ENCODE measurements around the gene TMA7B. TPM values are rescaled to one million over a fixed set of nuclear protein-coding genes. Genes with fewer than 3 reads are reported as not detected.

The TMA7B gene
- total RNA-seq, 1 donor from 2014 or later = not detected

GRCh38 chr22:39965748-39966147 is 5.6 kb downstream of the TMA7B start:
- TF ChIP-seq, protein P1, sequence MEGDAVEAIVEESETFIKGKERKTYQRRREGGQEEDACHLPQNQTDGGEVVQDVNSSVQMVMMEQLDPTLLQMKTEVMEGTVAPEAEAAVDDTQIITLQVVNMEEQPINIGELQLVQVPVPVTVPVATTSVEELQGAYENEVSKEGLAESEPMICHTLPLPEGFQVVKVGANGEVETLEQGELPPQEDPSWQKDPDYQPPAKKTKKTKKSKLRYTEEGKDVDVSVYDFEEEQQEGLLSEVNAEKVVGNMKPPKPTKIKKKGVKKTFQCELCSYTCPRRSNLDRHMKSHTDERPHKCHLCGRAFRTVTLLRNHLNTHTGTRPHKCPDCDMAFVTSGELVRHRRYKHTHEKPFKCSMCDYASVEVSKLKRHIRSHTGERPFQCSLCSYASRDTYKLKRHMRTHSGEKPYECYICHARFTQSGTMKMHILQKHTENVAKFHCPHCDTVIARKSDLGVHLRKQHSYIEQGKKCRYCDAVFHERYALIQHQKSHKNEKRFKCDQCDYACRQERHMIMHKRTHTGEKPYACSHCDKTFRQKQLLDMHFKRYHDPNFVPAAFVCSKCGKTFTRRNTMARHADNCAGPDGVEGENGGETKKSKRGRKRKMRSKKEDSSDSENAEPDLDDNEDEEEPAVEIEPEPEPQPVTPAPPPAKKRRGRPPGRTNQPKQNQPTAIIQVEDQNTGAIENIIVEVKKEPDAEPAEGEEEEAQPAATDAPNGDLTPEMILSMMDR (conservative IDR thresholded peaks at IDR 0.05) = no peak
- H3K36me3 Mint-ChIP-seq (ENCODE audit: low read depth) = no peaks in the 10 kb centered on the region
- no peak overlapping the region for H3K27ac Mint-ChIP-seq (ENCODE audit: unreplicated experiment)
- no peak overlapping the region for H3K4me3 Mint-ChIP-seq
- H3K4me1 Mint-ChIP-seq = peaks cover 20% of the 10 kb centered on the region
- peaks cover 6% of the 10 kb centered on the region for H3K27me3 Mint-ChIP-seq (ENCODE audit: low read depth)
- DNase-seq (ENCODE audit: low read depth, low spot score) = no peak
- no peaks in the 10 kb centered on the region for H3K9me3 Mint-ChIP-seq

DNA sequence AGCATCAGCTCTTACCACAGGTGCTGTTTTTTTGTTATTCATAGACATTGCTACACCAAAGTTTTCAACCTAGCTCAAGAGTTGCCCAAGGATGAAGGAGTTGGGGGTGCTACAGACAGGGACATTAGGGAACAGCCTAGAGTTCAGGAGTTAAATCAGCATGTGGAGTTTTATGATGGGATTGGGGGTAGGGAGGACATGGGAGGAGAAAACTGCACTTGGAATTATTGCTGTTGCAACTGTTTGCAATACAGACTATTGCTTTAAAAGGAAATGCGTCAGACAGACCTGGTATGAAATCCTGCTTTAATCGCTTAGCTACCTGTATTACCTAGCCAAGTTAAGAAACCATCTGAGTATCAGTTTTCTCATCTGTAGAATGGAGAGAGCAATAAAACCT is 6.3 kb downstream of the TMA7B start:
- Mint-ChIP-seq H3K9me3 (no peaks in the 10 kb centered on the region), H3K4me3 (no peak overlapping the region), H3K36me3 (ENCODE audit: low read depth) (no peaks in the 10 kb centered on the region), H3K27ac (ENCODE audit: unreplicated experiment) (no peak overlapping the region), H3K27me3 (ENCODE audit: low read depth) (peaks cover 6% of the 10 kb centered on the region), H3K4me1 (peaks cover 20% of the 10 kb centered on the region)
- no peak for DNase-seq (ENCODE audit: low read depth, low spot score)
- TF ChIP-seq, protein P1 (conservative IDR thresholded peaks at IDR 0.05) = no peak

DNA sequence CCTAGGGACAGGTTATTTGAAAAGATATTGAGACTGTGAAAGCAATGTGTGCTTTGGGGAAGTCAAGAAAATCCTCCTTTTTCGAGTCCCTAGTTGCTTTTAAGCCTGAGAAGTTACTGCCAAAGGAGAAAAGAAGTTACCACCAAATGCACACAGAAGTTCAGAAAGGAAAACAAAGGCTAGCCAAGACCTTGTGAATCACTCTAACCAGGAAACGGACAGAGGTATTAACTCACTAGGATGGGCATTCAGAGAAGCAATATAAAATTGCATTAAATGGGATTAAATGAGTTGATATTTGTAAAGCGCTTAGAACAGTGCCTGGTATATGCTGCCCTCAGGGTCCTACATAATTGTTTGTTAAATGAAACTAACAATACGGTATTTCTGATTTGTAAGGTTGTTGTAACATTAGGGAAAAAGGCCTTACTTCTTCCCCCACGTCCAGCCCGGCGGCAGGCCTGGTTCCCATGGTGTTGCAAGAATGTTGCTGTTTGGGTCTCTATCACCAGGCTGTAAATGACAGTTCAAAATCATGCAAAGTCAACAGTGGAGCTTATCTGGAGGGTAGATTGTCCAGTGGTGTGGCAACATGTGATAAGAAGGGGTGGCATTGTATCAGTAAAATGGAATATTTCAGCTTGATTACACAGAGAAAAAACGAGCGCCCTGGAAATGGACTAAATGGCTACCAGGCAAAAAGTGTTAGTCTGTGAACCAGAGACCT is 7.1 kb downstream of the TMA7B start:
- Mint-ChIP-seq H3K27ac (ENCODE audit: unreplicated experiment) (no peak overlapping the region), H3K36me3 (ENCODE audit: low read depth) (no peaks in the 10 kb centered on the region), H3K9me3 (no peaks in the 10 kb centered on the region)

GRCh38 chr22:39967996-39968972 is 8.1 kb downstream of the TMA7B start:
- H3K9me3 Mint-ChIP-seq = no peaks in the 10 kb centered on the region
- H3K4me3 Mint-ChIP-seq = no peak overlapping the region
- H3K27me3 Mint-ChIP-seq (ENCODE audit: low read depth) = peaks cover 9% of the 10 kb centered on the region
- peaks cover 35% of the 10 kb centered on the region for H3K4me1 Mint-ChIP-seq
- H3K36me3 Mint-ChIP-seq (ENCODE audit: low read depth) = no peaks in the 10 kb centered on the region
- no peak for DNase-seq (ENCODE audit: low read depth, low spot score)
- TF ChIP-seq, protein P1 (conservative IDR thresholded peaks at IDR 0.05) = no peak
- peak overlapping the region; percentile 31 for H3K27ac Mint-ChIP-seq (ENCODE audit: unreplicated experiment)

More for the DNA sequence above, 7.1 kb downstream of the TMA7B start:
- Mint-ChIP-seq H3K4me3 (no peak overlapping the region), H3K27me3 (ENCODE audit: low read depth) (peaks cover 6% of the 10 kb centered on the region), H3K4me1 (peaks cover 24% of the 10 kb centered on the region)
- DNase-seq (ENCODE audit: low read depth, low spot score) = no peak
- TF ChIP-seq, protein P1 (conservative IDR thresholded peaks at IDR 0.05) = no peak

GRCh38 chr22:39970742-39971141 is 10.5 kb downstream of the TMA7B start:
- H3K36me3 Mint-ChIP-seq (ENCODE audit: low read depth) = no peaks in the 10 kb centered on the region
- H3K4me3 Mint-ChIP-seq = no peak overlapping the region
- DNase-seq (ENCODE audit: low read depth, low spot score) = no peak
- TF ChIP-seq, protein P1 (conservative IDR thresholded peaks at IDR 0.05) = no peak
- peaks cover 15% of the 10 kb centered on the region for H3K27me3 Mint-ChIP-seq (ENCODE audit: low read depth)
- no peak overlapping the region for H3K27ac Mint-ChIP-seq (ENCODE audit: unreplicated experiment)
- H3K9me3 Mint-ChIP-seq = no peaks in the 10 kb centered on the region
- H3K4me1 Mint-ChIP-seq = peaks cover 35% of the 10 kb centered on the region

All from neural crest cell (in vitro differentiated cells).